GM18502 (cell line): Measurements from ENCODE around the gene CLN6.
"Not testable (repeated sequence)": the region's sequence is repeated elsewhere in the genome, so short reads cannot be mapped to it uniquely, and the experiment has no call there.

Source experiments
- ATAC-seq: cut with Tn5 transposase; IDR thresholded peaks from one replicate; pipeline ENCODE4 v1.9.1; 2021; ENCODE audit warnings: mild to moderate bottlenecking; ENCODE audit not compliant: unreplicated experiment, poor library complexity

CLN6 gene

GRCh38 chr15:68224546-68225250, 4.8 kb downstream of the CLN6 start:
- ATAC-seq: no peak

- no peak for ATAC-seq
These were observed 5.4 kb downstream of the CLN6 start for GRCh38 chr15:68224108-68224507.

DNA sequence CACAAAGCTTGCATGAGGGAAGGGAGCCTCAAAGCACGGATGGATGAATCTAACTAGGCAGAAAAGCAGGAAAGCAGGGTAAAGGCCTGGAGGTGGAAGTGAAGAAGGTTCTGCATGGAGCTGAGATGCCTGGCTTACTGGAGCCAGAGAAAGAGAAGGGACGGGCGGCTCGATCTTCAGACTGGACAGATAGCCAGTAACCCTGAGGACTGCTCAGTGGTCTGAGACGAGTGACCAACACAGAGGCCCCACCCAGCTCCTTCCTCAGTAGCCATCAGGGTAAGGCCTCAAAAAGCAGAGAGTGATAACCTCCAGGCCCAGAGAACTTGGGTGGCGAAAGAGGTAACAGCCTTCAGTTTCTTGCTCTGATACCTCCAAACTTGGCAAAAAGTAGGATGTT, 6.4 kb downstream of the CLN6 start:
- ATAC-seq: no peak

DNA sequence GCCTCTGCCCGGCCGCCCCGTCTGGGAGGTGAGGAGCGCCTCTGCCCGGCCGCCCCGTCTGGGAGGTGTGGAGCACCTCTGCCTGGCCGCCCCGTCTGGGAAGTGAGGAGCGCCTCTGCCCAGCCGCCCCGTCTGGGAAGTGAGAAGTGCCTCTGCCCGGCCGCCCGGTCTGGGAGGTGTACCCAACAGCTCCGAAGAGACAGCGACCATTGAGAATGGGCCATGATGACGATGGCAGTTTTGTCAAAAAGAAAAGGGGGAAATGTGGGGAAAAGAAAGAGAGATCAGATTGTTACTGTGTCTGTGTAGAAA, 7.1 kb downstream of the CLN6 start:
- ATAC-seq: not testable (repeated sequence)

DNA sequence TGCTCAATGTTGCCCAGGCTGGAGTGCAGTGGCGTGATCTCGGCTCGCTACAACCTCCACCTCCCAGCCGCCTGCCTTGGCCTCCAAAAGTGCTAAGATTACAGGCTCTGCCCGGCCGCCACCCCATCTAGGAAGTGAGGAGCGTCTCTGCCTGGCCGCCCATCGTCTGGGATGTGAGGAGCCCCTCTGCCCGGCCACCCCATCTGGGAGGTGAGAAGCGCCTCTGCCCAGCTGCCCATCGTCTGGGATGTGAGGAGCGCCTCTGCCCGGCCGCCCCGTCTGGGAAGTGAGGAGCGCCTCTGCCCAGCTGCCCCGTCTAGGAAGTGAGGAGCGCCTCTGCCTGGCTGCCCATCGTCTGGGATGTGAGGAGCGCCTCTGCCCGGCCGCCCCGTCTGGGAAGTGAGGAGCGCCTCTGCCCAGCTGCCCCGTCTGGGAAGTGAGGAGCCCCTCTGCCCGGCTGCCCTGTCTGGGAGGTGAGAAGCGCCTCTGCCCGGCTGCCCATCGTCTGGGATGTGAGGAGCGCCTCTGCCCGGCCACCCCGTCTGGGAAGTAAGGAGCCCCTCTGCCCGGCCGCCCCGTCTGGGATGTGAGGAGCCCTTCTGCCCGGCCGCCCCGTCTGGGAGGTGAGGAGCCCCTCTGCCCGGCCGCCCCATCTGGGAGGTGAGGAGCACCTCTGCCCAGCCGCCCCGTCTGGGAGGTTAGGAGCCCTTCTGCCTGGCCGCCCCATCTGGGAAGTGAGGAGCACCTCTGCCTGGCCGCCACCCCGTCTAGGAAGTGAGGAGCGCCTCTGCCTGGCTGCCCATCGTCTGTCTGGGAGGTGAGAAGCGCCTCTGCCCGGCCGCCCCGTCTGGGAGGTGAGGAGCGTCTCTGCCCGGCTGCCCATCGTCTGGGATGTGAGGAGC, 7.7 kb downstream of the CLN6 start:
- ATAC-seq: not testable (repeated sequence)

DNA sequence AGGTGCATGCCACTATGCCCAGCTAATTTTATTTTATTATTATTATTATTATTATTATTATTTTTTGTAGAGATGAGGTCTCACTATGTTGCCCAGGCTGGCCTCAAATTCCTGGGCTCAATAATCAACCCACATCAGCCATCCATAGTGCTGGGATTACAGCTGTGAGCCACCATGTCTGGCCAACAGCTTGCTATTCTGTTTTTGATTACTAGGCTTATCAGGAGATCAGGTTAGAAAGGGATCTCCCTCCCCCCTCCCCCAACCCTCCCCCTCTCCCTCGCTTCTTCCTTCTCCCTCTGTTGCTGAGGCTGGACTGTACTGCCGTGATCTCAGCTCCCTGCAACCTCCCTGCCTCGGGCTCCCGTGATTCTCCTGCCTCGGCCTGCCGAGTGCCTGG, 8.6 kb downstream of the CLN6 start:
- ATAC-seq: no peak

DNA sequence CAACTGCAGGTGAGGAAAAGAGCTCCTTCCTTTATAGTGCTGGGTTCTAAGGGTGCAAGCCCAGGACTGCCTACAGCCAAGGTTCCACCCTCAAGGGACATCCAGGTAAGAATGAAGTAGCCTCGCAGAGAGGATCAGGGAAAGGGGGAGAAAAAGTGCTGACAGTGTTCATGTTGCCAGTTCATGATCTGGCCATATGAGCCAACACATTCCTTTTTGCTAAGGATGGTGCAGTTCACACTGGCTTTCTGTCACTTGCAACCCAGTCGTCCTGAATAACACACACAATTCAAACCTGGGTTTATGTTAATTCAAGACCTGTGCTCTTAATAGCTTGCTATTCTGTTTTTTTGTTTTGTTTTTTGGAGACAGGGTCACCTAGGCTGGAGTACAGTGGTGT, 9.0 kb downstream of the CLN6 start:
- ATAC-seq: no peak

- no peak for ATAC-seq
These were observed 10.4 kb downstream of the CLN6 start for GRCh38 chr15:68218847-68219798.

- no peak for ATAC-seq
These were observed 11.2 kb downstream of the CLN6 start for GRCh38 chr15:68218331-68218730.

- ATAC-seq: no peak
These were observed 12.2 kb downstream of the CLN6 start for GRCh38 chr15:68217341-68217740.

GRCh38 chr15:68214838-68215254, 14.7 kb downstream of the CLN6 start:
- ATAC-seq: no peak

- ATAC-seq: no peak
These were observed 15.3 kb downstream of the CLN6 start for GRCh38 chr15:68213991-68214837.

GRCh38 chr15:68213491-68213845, 16.1 kb downstream of the CLN6 start:
- not testable (repeated sequence) for ATAC-seq

- no peak for ATAC-seq
These were observed 17.7 kb downstream of the CLN6 start for GRCh38 chr15:68211656-68212320.

GRCh38 chr15:68210821-68211655, 18.5 kb downstream of the CLN6 start:
- no peak for ATAC-seq

GRCh38 chr15:68210409-68210756, 19.1 kb downstream of the CLN6 start:
- no peak for ATAC-seq

DNA sequence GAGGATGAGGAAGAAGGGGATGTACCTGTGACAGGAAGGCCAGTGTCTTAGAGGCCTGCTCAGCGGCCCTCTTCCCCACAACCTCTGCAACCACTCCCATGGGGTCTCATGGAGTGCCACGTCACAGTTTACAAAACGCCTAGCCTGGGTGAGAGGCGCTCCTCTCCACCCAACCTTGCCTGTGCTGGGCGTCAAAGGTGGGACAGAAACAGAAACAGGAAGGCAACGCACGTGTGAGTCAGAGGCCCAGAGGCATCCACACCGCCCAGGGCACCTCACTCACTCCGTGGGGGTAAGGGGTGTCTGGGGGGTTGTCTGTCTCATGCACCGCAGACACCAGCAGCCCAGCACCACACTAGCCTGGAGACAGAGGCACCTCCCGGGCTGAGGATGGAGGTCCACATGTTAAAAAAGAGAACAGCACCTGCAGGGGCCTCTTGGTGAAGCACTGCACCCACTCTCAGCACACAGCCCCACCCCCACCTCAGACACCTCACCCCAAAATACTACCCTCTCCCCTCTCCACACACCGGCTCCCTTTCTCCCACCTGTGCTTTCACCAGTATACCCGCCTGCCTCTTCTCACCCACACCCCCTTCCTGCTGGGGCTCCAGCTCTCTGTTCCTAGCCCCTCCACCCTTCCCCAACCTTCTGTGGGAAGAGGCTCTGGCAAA, 19.7 kb downstream of the CLN6 start:
- peak; percentile 58 for ATAC-seq

- ATAC-seq: no peak
These were observed 20.3 kb downstream of the CLN6 start for GRCh38 chr15:68209272-68209671.
